Gastroesophageal sphincter (tissue), 4 donors: ENCODE results near the gene ELMO1. TPM values are rescaled to one million over a fixed set of nuclear protein-coding genes. Genes with fewer than 3 reads are reported as not detected.

Experiments
- ATAC-seq: fragments of 150-250 bp; one replicate; pipeline ENCODE4 v1.9.1; 2016; ENCODE audit warnings: mild to moderate bottlenecking, moderate library complexity
- H3K27ac ChIP-seq, 4 donors: fragments of 200-600 bp; sonication (generic) in 3 of 4; 1 replicate in 3 of 4; 2 replicates in 1 of 4; pipeline ENCODE4 v1.5.1; 2016 to 2019
- H3K27me3 ChIP-seq: fragments of 200-600 bp; sonication (generic); one replicate; pipeline ENCODE4 v1.5.1; 2019
- H3K36me3 ChIP-seq, 2 donors: fragments of 200-600 bp; sonication (generic); one replicate each; pipeline ENCODE4 v1.5.1; 2019; ENCODE audit warnings: control low read depth in 1 of 2
- H3K4me1 ChIP-seq, 3 donors: fragments of 200-600 bp; sonication (generic); 1 replicate in 2 of 3; 2 replicates in 1 of 3; pipeline ENCODE4 v1.5.1; 2016 to 2019; ENCODE audit warnings: control low read depth in 2 of 3
- H3K4me3 ChIP-seq, 2 donors: fragments of 200-600 bp; sonication (generic); one replicate each; pipeline ENCODE4 v1.5.1; 2019; ENCODE audit warnings: mild to moderate bottlenecking in 1 of 2, moderate library complexity in 1 of 2
- H3K9me3 ChIP-seq, 3 donors: fragments of 200-600 bp; sonication (generic); one replicate each; pipeline ENCODE4 v1.5.1; 2017 to 2019; ENCODE audit warnings: control low read depth in 2 of 3
- CTCF ChIP-seq, 4 experiments: fragments of 200-600 bp in 2 of 4; fragments of 450-650 bp in 2 of 4; sonication (generic) in 1 of 4; IDR thresholded peaks; one replicate each; pipeline ENCODE4 v1.5.1; 2017 to 2019; ENCODE audit warnings: antibody characterized with exemption in 4 of 4, mild to moderate bottlenecking in 2 of 4, moderate library complexity in 2 of 4
- EP300 ChIP-seq: sonication (generic); formaldehyde crosslinking; IDR thresholded peaks from one replicate; pipeline ENCODE4 v1.6.1; 2017; ENCODE audit warnings: antibody characterized with exemption, mild to moderate bottlenecking
- POLR2A ChIP-seq, 2 donors: fragments of 450-650 bp; IDR thresholded peaks; one replicate each; pipeline ENCODE4 v1.6.1; 2017; ENCODE audit warnings: antibody characterized with exemption in 2 of 2, mild to moderate bottlenecking in 2 of 2, moderate library complexity in 1 of 2
- POLR2AphosphoS5 ChIP-seq: sonication (generic); formaldehyde crosslinking; IDR thresholded peaks from one replicate; pipeline ENCODE4 v1.6.1; 2017; ENCODE audit warnings: antibody characterized with exemption
- WGBS, 2 donors: methylation state at CpG; one replicate each; pipeline ENCODE4 v1.1.5; 2018; ENCODE audit warnings: low coverage in 1 of 2; 5-methylcytosine and 5-hydroxymethylcytosine counted together
- total RNA-seq, 4 donors: library from RNA; depleted of rRNA; stranded (reverse); fragments of >200 nt; gene quantifications; one replicate each; pipeline ENCODE4 v1.1.0, GENCODE V29; 2016

The ELMO1 gene
- total RNA-seq, 4 donors from 2014 or later, result 22.1 to 54.0 (median 42.7) TPM

GRCh38 chr7:37282927-37283326, 165.7 kb downstream of the ELMO1 start:
- 72% methylated on average over 3 of the region's 3 CpGs; no CpG with 5 or more reads in 1 of the 2 donors for WGBS, 2 donors
- no peak for ATAC-seq
- TF ChIP-seq POLR2AphosphoS5, result no peak
- TF ChIP-seq POLR2A (IDR thresholded peaks at IDR 0.05), result no peak
- no peak for TF ChIP-seq EP300
- TF ChIP-seq CTCF (IDR thresholded peaks at IDR 0.05), result no peak
- Histone ChIP-seq H3K27me3 (no peaks in the 10 kb centered on the region), H3K9me3 (no peaks in the 10 kb centered on the region), H3K4me3 (no peak overlapping the region), H3K4me1 (peaks cover 0 to 56% (median 0%) of the 10 kb centered on the region in 3 donors), H3K36me3 (no peaks in the 10 kb centered on the region), H3K27ac (peak overlapping the region in 1 of 4 donors; percentile 31)

- H3K27me3 ChIP-seq, result no peaks in the 10 kb centered on the region
- 65 to 68% methylated on average over 2 to 4 of the region's 4 CpGs for WGBS, 2 donors
- no peak overlapping the region for H3K4me3 ChIP-seq
- ATAC-seq, result no peak
- H3K4me1 ChIP-seq, result peaks cover 0 to 49% (median 0%) of the 10 kb centered on the region in 3 donors
- TF ChIP-seq POLR2AphosphoS5, result no peak
- TF ChIP-seq POLR2A (IDR thresholded peaks at IDR 0.05), result no peak
- no peak for TF ChIP-seq CTCF (IDR thresholded peaks at IDR 0.05)
- no peak for TF ChIP-seq EP300
- H3K36me3 ChIP-seq, result no peaks in the 10 kb centered on the region
- peak overlapping the region in 1 of 4 donors; percentile 31 for H3K27ac ChIP-seq
- H3K9me3 ChIP-seq, result no peaks in the 10 kb centered on the region
Measured at GRCh38 chr7:37282093-37282444, 166.6 kb downstream of the ELMO1 start.

- 57 to 70% methylated on average over 4 to 5 of the region's 5 CpGs for WGBS, 2 donors
- H3K9me3 ChIP-seq, result no peaks in the 10 kb centered on the region
- H3K36me3 ChIP-seq, result no peaks in the 10 kb centered on the region
- H3K4me1 ChIP-seq, result peaks cover 0 to 43% (median 0%) of the 10 kb centered on the region in 3 donors
- H3K27me3 ChIP-seq, result no peaks in the 10 kb centered on the region
- ATAC-seq, result no peak
- H3K27ac ChIP-seq, result peak overlapping the region in 1 of 4 donors; percentile 31
- TF ChIP-seq POLR2AphosphoS5 (no peak), CTCF (IDR thresholded peaks at IDR 0.05) (no peak), POLR2A (IDR thresholded peaks at IDR 0.05) (no peak), EP300 (no peak)
- H3K4me3 ChIP-seq, result no peak overlapping the region
Measured at GRCh38 chr7:37281368-37282092, 167.1 kb downstream of the ELMO1 start.

- Histone ChIP-seq H3K9me3 (no peaks in the 10 kb centered on the region), H3K27me3 (no peaks in the 10 kb centered on the region), H3K36me3 (no peaks in the 10 kb centered on the region), H3K4me3 (no peak overlapping the region), H3K4me1 (peaks cover 0 to 19% (median 5%) of the 10 kb centered on the region in 3 donors), H3K27ac (no peak overlapping the region)
- ATAC-seq, result no peak
- no peak for TF ChIP-seq POLR2AphosphoS5
- no peak for TF ChIP-seq EP300
- TF ChIP-seq POLR2A (IDR thresholded peaks at IDR 0.05), result no peak
- no peak for TF ChIP-seq CTCF (IDR thresholded peaks at IDR 0.05)
- WGBS, 2 donors, result 94 to 100% methylated on average over 1 to 3 of the region's 3 CpGs
Measured at GRCh38 chr7:37277513-37277912, 171.2 kb downstream of the ELMO1 start.
